CD4-positive, alpha-beta T cell treated with Interleukin-17A for 4 hours (primary cell): ENCODE results near the gene OBI1.
"Not testable (repeated sequence)": the region's sequence is repeated elsewhere in the genome, so short reads cannot be mapped to it uniquely, and the experiment has no call there.

Source experiments
- DNase-seq: peaks from one replicate; pipeline ENCODE4 v3.0.0-alpha.2; 2020; ENCODE audit warnings: mixed read lengths

Gene OBI1

GRCh38 chr13:78658630-78659449, at the start of gene OBI1:
Gene OBI1, minus strand, starts transcription at chr13:78659155. Its CDS starts 35 bp downstream, at chr13:78659120.
- DNase-seq, result peak; percentile 90

GRCh38 chr13:78701383-78701782, 42.4 kb upstream of the OBI1 start:
- no peak for DNase-seq

- no peak for DNase-seq
Measured at GRCh38 chr13:78700121-78700910, 41.4 kb upstream of the OBI1 start.

- DNase-seq, result no peak
Measured at GRCh38 chr13:78689011-78689410, 30.1 kb upstream of the OBI1 start.

- DNase-seq, result no peak
Measured at GRCh38 chr13:78686461-78686860, 27.5 kb upstream of the OBI1 start.

GRCh38 chr13:78680576-78681350, 21.8 kb upstream of the OBI1 start:
- no peak for DNase-seq

- no peak for DNase-seq
Measured at GRCh38 chr13:78680115-78680561, 21.2 kb upstream of the OBI1 start.

GRCh38 chr13:78679329-78679728, 20.4 kb upstream of the OBI1 start:
- no peak for DNase-seq

GRCh38 chr13:78675112-78675511, 16.2 kb upstream of the OBI1 start:
- DNase-seq, result no peak

- DNase-seq, result no peak
Measured at GRCh38 chr13:78674638-78675037, 15.7 kb upstream of the OBI1 start.

- DNase-seq, result no peak
Measured at GRCh38 chr13:78662467-78662866, 3.5 kb upstream of the OBI1 start.

- no peak for DNase-seq
Measured at GRCh38 chr13:78660495-78660857, 1.5 kb upstream of the OBI1 start.

GRCh38 chr13:78659732-78660494, 958 bp upstream of the OBI1 start:
- DNase-seq, result peak; percentile 40

- DNase-seq, result no peak
Measured at GRCh38 chr13:78659450-78659730, 435 bp upstream of the OBI1 start.

GRCh38 chr13:78657699-78658629, 991 bp downstream of the OBI1 start:
- DNase-seq, result no peak

GRCh38 chr13:78655906-78656305, 3.0 kb downstream of the OBI1 start:
- DNase-seq, result no peak

- DNase-seq, result no peak
Measured at GRCh38 chr13:78655007-78655406, 3.9 kb downstream of the OBI1 start.

- no peak for DNase-seq
Measured at GRCh38 chr13:78652651-78653050, 6.3 kb downstream of the OBI1 start.

GRCh38 chr13:78650717-78651083, 8.3 kb downstream of the OBI1 start:
- no peak for DNase-seq

- DNase-seq, result no peak
Measured at GRCh38 chr13:78649997-78650716, 8.8 kb downstream of the OBI1 start.

GRCh38 chr13:78647109-78647678, 11.8 kb downstream of the OBI1 start:
- DNase-seq, result not testable (repeated sequence)
